PC-3 (cell line): Measurements from ENCODE around the gene STRBP. TPM values are rescaled to one million over a fixed set of nuclear protein-coding genes. Genes with fewer than 3 reads are reported as not detected.
A peak's percentile ranks its signal among the peaks of the same experiment; 100 is the strongest.

Source experiments
- ATAC-seq: fragments of 200-7000 bp; cut with Tn5 transposase; 2 replicates; pipeline ENCODE4 v1.9.1; 2020; ENCODE audit warnings: mild to moderate bottlenecking, moderate library complexity
- BruUV-seq: library from RNA; stranded (reverse); fragments of 400-500 nt; replicated peaks from 2 replicates; lab custom pipeline; 2021; lab: Mats Ljungman, UMichigan
- CTCF ChIA-PET: fragments of 300-600 bp; sonication (Branson Sonifier 250); formaldehyde crosslinking; loops from one replicate; lab custom pipeline; 2022; ENCODE audit warnings: antibody characterized with exemption; lab: Charles Lee
- POLR2A ChIA-PET: fragments of 300-600 bp; sonication (Branson Sonifier 250); formaldehyde crosslinking; loops from one replicate; lab custom pipeline; 2022; ENCODE audit warnings: antibody characterized with exemption; ENCODE audit not compliant: unreplicated experiment; lab: Charles Lee
- DNase-seq: peaks from one replicate; pipeline ENCODE4 v3.0.0-alpha.2; 2015
- H2AFZ ChIP-seq: fragments of 300-600 bp; sonication (generic); 2 replicates; pipeline ENCODE4 v1.6.0; 2016; ENCODE audit warnings: antibody characterized with exemption, low read length
- H3F3A ChIP-seq: fragments of 300-600 bp; sonication (generic); one replicate; pipeline ENCODE4 v1.6.0; 2017; ENCODE audit warnings: antibody characterized with exemption, low read length, control low read depth, mild to moderate bottlenecking; ENCODE audit not compliant: unreplicated experiment
- H3K27ac ChIP-seq: fragments of 300-600 bp; sonication (generic); 2 replicates; pipeline ENCODE4 v1.5.1; 2016; ENCODE audit warnings: mild to moderate bottlenecking, low read length
- H3K27me3 ChIP-seq: fragments of 300-600 bp; sonication (generic); 2 replicates; pipeline ENCODE4 v1.6.1; 2016; ENCODE audit warnings: low read length, mixed read lengths
- H3K36me3 ChIP-seq: fragments of 300-600 bp; sonication (generic); 2 replicates; pipeline ENCODE4 v1.6.1; 2016; ENCODE audit warnings: low read depth, mixed run types, low read length, mixed read lengths
- H3K4me1 ChIP-seq: fragments of 300-600 bp; sonication (generic); 2 replicates; pipeline ENCODE4 v1.5.1; 2016; ENCODE audit warnings: low read length; ENCODE audit not compliant: insufficient read depth
- H3K4me2 ChIP-seq: fragments of 300-600 bp; sonication (generic); 2 replicates; pipeline ENCODE4 v1.6.0; 2016; ENCODE audit warnings: low read length
- H3K4me3 ChIP-seq: fragments of 300-600 bp; sonication (generic); 2 replicates; pipeline ENCODE4 v1.5.1; 2016; ENCODE audit warnings: mild to moderate bottlenecking, low read length, mixed read lengths
- H3K79me2 ChIP-seq: fragments of 300-600 bp; sonication (generic); 2 replicates; pipeline ENCODE4 v1.6.1; 2017; ENCODE audit warnings: low read length, mixed read lengths
- H3K9ac ChIP-seq: fragments of 300-600 bp; sonication (generic); 2 replicates; pipeline ENCODE4 v1.6.0; 2016; ENCODE audit warnings: mild to moderate bottlenecking, low read length
- H3K9me2 ChIP-seq: fragments of 300-600 bp; sonication (generic); replicated peaks from 2 replicates; pipeline ENCODE4 v1.6.1; 2016; ENCODE audit warnings: mixed run types, low read length, mixed read lengths
- H3K9me3 ChIP-seq: fragments of 300-600 bp; sonication (generic); 2 replicates; pipeline ENCODE4 v1.6.1; 2016; ENCODE audit warnings: low read length, mixed read lengths
- H4K20me1 ChIP-seq: fragments of 300-600 bp; sonication (generic); 2 replicates; pipeline ENCODE4 v1.6.1; 2016; ENCODE audit warnings: low read length, mixed read lengths
- CTCF ChIP-seq: fragments of 300-600 bp; sonication (generic); conservative IDR thresholded peaks from 2 replicates; pipeline ENCODE4 v1.5.1; 2017; ENCODE audit warnings: antibody characterized with exemption, low read depth, mild to moderate bottlenecking, low read length
- EZH2 ChIP-seq: fragments of 300-600 bp; sonication (generic); IDR thresholded peaks from one replicate; pipeline ENCODE4 v1.6.1; 2017; ENCODE audit warnings: antibody characterized with exemption, mild to moderate bottlenecking, low read length; ENCODE audit not compliant: unreplicated experiment
- EZH2phosphoT487 ChIP-seq: fragments of 300-600 bp; sonication (generic); IDR thresholded peaks from 2 replicates; pipeline ENCODE4 v1.6.1; 2018; ENCODE audit warnings: mild to moderate bottlenecking, antibody characterized with exemption, low read length, borderline replicate concordance
- intact Hi-C: fragments of 100-400 bp; cut with micrococcal nuclease; formaldehyde crosslinking; loops from 2 replicates; pipeline ENCODE4 v1.9.0; 2023
- total RNA-seq: library from RNA; depleted of rRNA; stranded (reverse); fragments of >200 nt; gene quantifications from 2 replicates; pipeline ENCODE4 v1.2.3, GENCODE V29; 2014

Gene STRBP
- total RNA-seq, 1 experiment from 2014 or later: 19.2 TPM

- H3K4me2 ChIP-seq: no peak overlapping the region
- H3K9ac ChIP-seq: no peak overlapping the region
- H3K4me3 ChIP-seq: no peak overlapping the region
- no peaks in the 10 kb centered on the region for H3K9me3 ChIP-seq
- no peak for DNase-seq
- TF ChIP-seq EZH2 (no peak), CTCF (no peak), EZH2phosphoT487 (no peak)
- intact Hi-C loops: no loop called here
- no peaks in the 10 kb centered on the region for H4K20me1 ChIP-seq
- no peak for ATAC-seq
- H3F3A ChIP-seq: no peaks in the 10 kb centered on the region
- no peak overlapping the region for H2AFZ ChIP-seq
- H3K79me2 ChIP-seq: no peaks in the 10 kb centered on the region
- no peaks in the 10 kb centered on the region for H3K9me2 ChIP-seq
- H3K27ac ChIP-seq: no peak overlapping the region
- peaks cover 5% of the 10 kb centered on the region for H3K36me3 ChIP-seq
- POLR2A ChIA-PET: interaction anchor here (0.6 kb wide), 1 partner anchor 1092 kb away, joined by 3 read pairs; no protein-coding TSS in a partner anchor
- CTCF ChIA-PET: interaction anchor here (0.9 kb wide), 1 partner anchor 256 kb away, joined by 4 read pairs; no protein-coding TSS in a partner anchor
- BruUV-seq: no TSS peak
- H3K27me3 ChIP-seq: no peaks in the 10 kb centered on the region
- no peaks in the 10 kb centered on the region for H3K4me1 ChIP-seq
Measured at GRCh38 chr9:123093141-123093540, 175.2 kb downstream of the STRBP start.

GRCh38 chr9:123091459-123091858 lies 176.9 kb downstream of the STRBP start:
- Histone ChIP-seq H3K4me1 (peaks cover 9% of the 10 kb centered on the region), H3K9ac (no peak overlapping the region), H3K27ac (no peak overlapping the region), H3K79me2 (no peaks in the 10 kb centered on the region), H3F3A (no peaks in the 10 kb centered on the region), H4K20me1 (no peaks in the 10 kb centered on the region), H3K36me3 (peaks cover 5% of the 10 kb centered on the region), H3K9me3 (no peaks in the 10 kb centered on the region), H3K9me2 (no peaks in the 10 kb centered on the region), H3K4me2 (no peak overlapping the region), H3K27me3 (no peaks in the 10 kb centered on the region), H2AFZ (no peak overlapping the region), H3K4me3 (no peak overlapping the region)
- no TSS peak for BruUV-seq
- intact Hi-C loops: no loop called here
- TF ChIP-seq EZH2phosphoT487 (no peak), CTCF (peak; percentile 48), EZH2 (no peak)
- DNase-seq: no peak
- POLR2A ChIA-PET: no interaction called here
- no peak for ATAC-seq
- CTCF ChIA-PET: no interaction called here

GRCh38 chr9:123090956-123091355 lies 177.4 kb downstream of the STRBP start:
- Histone ChIP-seq H3K27me3 (no peaks in the 10 kb centered on the region), H2AFZ (no peak overlapping the region), H4K20me1 (no peaks in the 10 kb centered on the region), H3K4me2 (no peak overlapping the region), H3K27ac (no peak overlapping the region), H3K9me2 (no peaks in the 10 kb centered on the region), H3K9me3 (no peaks in the 10 kb centered on the region), H3F3A (no peaks in the 10 kb centered on the region), H3K4me1 (peaks cover 9% of the 10 kb centered on the region), H3K9ac (no peak overlapping the region), H3K4me3 (no peak overlapping the region), H3K79me2 (no peaks in the 10 kb centered on the region), H3K36me3 (peaks cover 5% of the 10 kb centered on the region)
- POLR2A ChIA-PET: no interaction called here
- no TSS peak for BruUV-seq
- ATAC-seq (no peak), DNase-seq (no peak)
- CTCF ChIA-PET: no interaction called here
- intact Hi-C loops: no loop called here
- TF ChIP-seq EZH2phosphoT487: no peak
